DMS 273 treated with DMSO at 0.1 percent for 48 hours (cell line): ENCODE results near the gene ZNF169.
"Not testable (repeated sequence)": the region's sequence is repeated elsewhere in the genome, so short reads cannot be mapped to it uniquely, and the experiment has no call there.

Experiments used
- DNase-seq: peaks from one replicate; lab custom pipeline; 2025; lab: John Stamatoyannopoulos, UW

The ZNF169 gene

GRCh38 chr9:94287877-94288513, 28.9 kb downstream of the ZNF169 start:
- no peak for DNase-seq

GRCh38 chr9:94289691-94290090, 30.6 kb downstream of the ZNF169 start:
- no peak for DNase-seq

GRCh38 chr9:94298949-94299599, 40.0 kb downstream of the ZNF169 start:
- DNase-seq = no peak

GRCh38 chr9:94300470-94301301, 41.6 kb downstream of the ZNF169 start:
- no peak for DNase-seq

GRCh38 chr9:94301583-94301982, 42.5 kb downstream of the ZNF169 start:
- no peak for DNase-seq

- DNase-seq = no peak
Measured at GRCh38 chr9:94302426-94302825, 43.3 kb downstream of the ZNF169 start.

DNA sequence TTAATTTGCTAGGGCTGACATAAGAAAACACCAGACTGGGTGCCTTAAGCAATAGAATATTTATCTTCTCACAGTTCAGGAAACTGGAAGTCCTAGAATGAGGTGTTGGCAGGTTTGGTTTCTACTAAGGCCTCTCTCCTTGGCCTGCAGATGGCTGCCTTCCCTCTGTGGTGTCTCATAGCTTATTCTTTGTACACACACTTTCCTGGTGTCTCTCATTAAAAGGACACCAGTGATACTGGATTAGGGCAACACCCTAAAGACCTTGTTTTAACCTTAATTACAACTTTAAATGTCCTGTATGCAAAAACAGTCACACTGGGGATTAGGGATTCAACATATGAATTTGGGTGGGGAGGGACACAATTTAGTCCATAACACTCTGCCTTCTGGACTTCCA, 44.2 kb downstream of the ZNF169 start:
- DNase-seq = no peak

GRCh38 chr9:94315034-94315984, 56.2 kb downstream of the ZNF169 start:
- not testable (repeated sequence) for DNase-seq

GRCh38 chr9:94316236-94316635, 57.1 kb downstream of the ZNF169 start:
- not testable (repeated sequence) for DNase-seq

GRCh38 chr9:94317949-94318657, 59.0 kb downstream of the ZNF169 start:
- not testable (repeated sequence) for DNase-seq

DNA sequence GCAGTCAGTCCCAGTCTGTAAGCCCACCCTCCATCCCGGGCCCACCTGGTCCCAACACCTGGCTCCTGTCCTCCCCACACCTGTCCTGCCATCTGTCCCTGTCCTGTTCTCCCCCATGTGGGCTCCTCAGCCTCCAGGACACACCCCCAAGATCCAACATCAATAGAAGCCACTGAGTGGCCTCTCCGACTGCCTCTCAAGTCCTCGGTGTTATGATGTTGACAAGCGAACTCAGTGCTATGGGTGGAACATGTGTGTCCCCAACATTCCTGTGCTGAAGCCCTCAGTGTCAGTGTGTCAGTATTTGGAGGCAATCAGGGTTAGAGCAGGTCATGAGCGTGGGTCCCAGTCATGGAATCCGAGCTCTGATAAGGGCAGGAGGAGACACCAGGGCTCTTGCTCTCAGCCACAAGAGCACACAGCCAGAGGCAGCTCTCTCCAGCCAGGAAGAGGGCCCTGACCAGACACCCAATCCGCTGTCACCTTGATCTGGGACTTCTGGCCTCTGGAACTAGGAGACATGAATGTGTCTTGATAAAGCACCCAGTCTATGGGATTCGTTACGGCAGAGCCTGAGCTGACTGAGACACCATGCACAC, 63.3 kb downstream of the ZNF169 start:
- not testable (repeated sequence) for DNase-seq

DNA sequence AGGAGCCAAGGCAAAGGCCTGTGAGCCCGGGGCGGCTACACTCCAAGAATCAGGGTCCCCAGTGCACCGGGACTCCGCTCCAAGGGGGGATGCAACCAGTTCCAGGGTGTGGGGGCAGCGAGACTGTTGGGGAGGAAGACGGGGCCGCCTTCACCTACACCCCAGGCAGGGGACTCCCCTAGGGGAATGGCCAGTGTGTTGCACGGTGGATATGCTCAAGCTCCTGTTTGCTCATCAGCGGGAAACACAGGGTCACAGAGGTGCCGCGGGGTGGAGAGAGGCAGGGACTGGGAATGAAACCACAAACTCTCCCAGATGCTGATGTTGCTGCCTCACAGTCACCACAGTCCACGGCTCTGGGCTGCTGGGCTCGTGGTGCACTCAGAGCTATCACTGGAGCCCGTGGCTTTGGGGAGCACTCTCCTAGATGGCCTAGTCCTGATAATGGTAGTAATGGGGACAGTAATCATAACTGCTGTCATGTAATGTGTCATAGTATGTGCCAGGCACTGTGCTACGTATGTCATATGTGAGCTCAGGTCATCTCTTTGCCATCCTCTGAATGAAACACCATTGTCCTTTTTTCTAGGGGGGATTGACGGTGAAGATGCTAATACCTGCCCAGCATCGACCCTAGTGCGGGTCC, 64.2 kb downstream of the ZNF169 start:
- DNase-seq = not testable (repeated sequence)

GRCh38 chr9:94325583-94325982, 66.5 kb downstream of the ZNF169 start:
- DNase-seq = not testable (repeated sequence)

- not testable (repeated sequence) for DNase-seq
Measured at GRCh38 chr9:94328544-94328943, 69.4 kb downstream of the ZNF169 start, which contains the start of gene NUTM2F. Gene NUTM2F (minus strand): TSS chr9:94328644. CDS start chr9:94328623, 21 bp downstream.

DNA sequence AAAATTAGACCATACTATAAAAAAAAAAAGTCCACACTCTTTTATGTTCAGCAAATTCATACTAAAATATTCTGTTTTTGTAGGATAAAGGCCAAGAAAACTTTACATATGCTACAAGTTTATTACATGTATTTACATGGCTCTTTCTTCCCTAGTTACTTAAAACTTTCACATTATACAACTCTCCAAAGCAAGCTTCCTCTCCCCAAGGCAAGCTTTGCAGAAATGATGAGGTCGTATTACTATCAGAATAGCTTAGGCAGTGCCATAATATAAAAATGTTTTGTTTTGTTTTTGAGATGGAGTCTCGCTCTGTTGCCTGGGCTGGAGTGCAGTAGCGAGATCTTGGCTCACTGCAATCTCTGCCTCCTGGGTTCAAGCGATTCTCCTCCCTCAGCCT, 77.3 kb downstream of the ZNF169 start:
- not testable (repeated sequence) for DNase-seq

- DNase-seq = not testable (repeated sequence)
Measured at GRCh38 chr9:94338723-94339122, 79.6 kb downstream of the ZNF169 start.

- DNase-seq = not testable (repeated sequence)
Measured at GRCh38 chr9:94339657-94340056, 80.6 kb downstream of the ZNF169 start.

DNA sequence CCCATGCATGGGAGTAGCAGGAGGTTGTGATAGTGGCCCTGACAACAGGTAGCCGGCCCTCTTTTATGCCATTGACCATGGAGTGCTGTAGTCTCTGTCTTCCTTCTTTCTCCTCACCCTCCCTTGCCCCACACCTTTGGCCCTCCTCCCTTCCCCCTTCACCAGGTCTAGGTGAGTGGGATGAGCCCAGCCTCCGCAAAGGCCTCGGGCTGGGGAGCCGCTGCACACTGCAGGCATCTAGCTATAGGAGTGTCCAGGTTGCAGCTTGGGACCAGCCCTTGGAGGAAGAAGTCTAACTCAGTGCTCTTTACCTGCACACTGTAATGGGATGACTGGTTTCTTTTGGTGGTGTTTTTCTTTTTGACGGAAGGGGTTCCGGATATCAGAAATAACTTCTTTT, 81.7 kb downstream of the ZNF169 start:
- not testable (repeated sequence) for DNase-seq

GRCh38 chr9:94341703-94342102, 82.6 kb downstream of the ZNF169 start:
- DNase-seq = not testable (repeated sequence)

DNA sequence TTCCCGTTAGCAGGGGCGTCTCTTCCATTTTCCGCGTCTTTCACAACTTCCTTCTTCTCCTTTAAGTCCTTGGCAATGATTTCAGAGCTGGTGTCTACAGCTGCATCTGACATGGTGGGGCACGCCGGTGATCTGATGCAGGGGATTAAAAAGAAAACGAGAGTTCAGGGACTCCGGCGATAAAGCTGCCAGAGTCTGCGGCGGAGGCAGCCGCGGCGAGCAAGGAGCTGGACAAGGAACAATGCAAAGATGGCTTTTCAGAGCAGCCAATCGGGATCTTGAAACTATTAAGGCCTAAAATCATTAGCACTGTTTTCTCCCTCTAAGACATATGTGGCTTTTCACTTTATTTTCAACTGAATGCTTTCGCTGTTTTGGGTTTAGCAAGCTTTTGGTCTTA, 88.4 kb downstream of the ZNF169 start:
- not testable (repeated sequence) for DNase-seq
